H9 (cell line): ENCODE results near the gene PRKCA. TPM values are rescaled to one million over a fixed set of nuclear protein-coding genes. Genes with fewer than 3 reads are reported as not detected.

Experiments
- DNase-seq: peaks from one replicate; pipeline ENCODE4 v3.0.0-alpha.2; 2017
- H2AFZ ChIP-seq: one replicate; pipeline ENCODE4 v1.6.1; 2013; ENCODE audit warnings: mild to moderate bottlenecking, low read length, control low read depth, moderate library complexity
- H2AK5ac ChIP-seq: 2 replicates; pipeline ENCODE4 v1.6.1; 2013; ENCODE audit warnings: low read length, control low read depth, mixed read lengths; ENCODE audit not compliant: insufficient read length
- H2BK120ac ChIP-seq: one replicate; pipeline ENCODE4 v1.6.1; 2013; ENCODE audit warnings: low read depth, mild to moderate bottlenecking, low read length, control low read depth, inconsistent platforms; ENCODE audit not compliant: poor library complexity, severe bottlenecking
- H2BK12ac ChIP-seq: 2 replicates; pipeline ENCODE4 v1.6.1; 2013; ENCODE audit warnings: low read length, control low read depth, mixed read lengths, low read depth; ENCODE audit not compliant: insufficient read length
- H2BK15ac ChIP-seq: 2 replicates; pipeline ENCODE4 v1.6.1; 2013; ENCODE audit warnings: low read depth, low read length, control low read depth
- H2BK20ac ChIP-seq: one replicate; pipeline ENCODE4 v1.6.1; 2013; ENCODE audit warnings: low read depth, mild to moderate bottlenecking, low read length, control low read depth, inconsistent platforms; ENCODE audit not compliant: poor library complexity, severe bottlenecking
- H2BK5ac ChIP-seq: 2 replicates; pipeline ENCODE4 v1.6.1; 2013; ENCODE audit warnings: low read length, control low read depth, mixed read lengths; ENCODE audit not compliant: insufficient read length
- H3K14ac ChIP-seq: 2 replicates; pipeline ENCODE4 v1.6.1; 2013; ENCODE audit warnings: low read length, control low read depth; ENCODE audit not compliant: insufficient read depth
- H3K18ac ChIP-seq: 2 replicates; pipeline ENCODE4 v1.6.1; 2013; ENCODE audit warnings: low read depth, mild to moderate bottlenecking, mixed read lengths, low read length, control low read depth; ENCODE audit not compliant: insufficient read length
- H3K23ac ChIP-seq: 2 replicates; pipeline ENCODE4 v1.6.1; 2013; ENCODE audit warnings: low read length, control low read depth, mixed read lengths, low read depth; ENCODE audit not compliant: insufficient read length
- H3K23me2 ChIP-seq: 2 replicates; pipeline ENCODE4 v1.6.1; 2013; ENCODE audit warnings: low read depth, mild to moderate bottlenecking, mixed read lengths, low read length, control low read depth; ENCODE audit not compliant: insufficient read length, poor library complexity, severe bottlenecking
- H3K27ac ChIP-seq: 2 replicates; pipeline ENCODE4 v1.5.1; 2013; ENCODE audit warnings: low read length, control low read depth, mixed read lengths, low read depth; ENCODE audit not compliant: insufficient read length
- H3K27me3 ChIP-seq: 2 replicates; pipeline ENCODE4 v1.6.1; 2013; ENCODE audit warnings: low read length, control low read depth, inconsistent platforms; ENCODE audit not compliant: insufficient read depth
- H3K4ac ChIP-seq: 2 replicates; pipeline ENCODE4 v1.6.1; 2013; ENCODE audit warnings: low read depth, mild to moderate bottlenecking, control low read depth, inconsistent platforms, low read length, moderate library complexity
- H3K4me1 ChIP-seq: 2 replicates; pipeline ENCODE4 v1.6.1; 2013; ENCODE audit warnings: low read length, control low read depth, inconsistent platforms; ENCODE audit not compliant: insufficient read depth
- H3K4me2 ChIP-seq: 2 replicates; pipeline ENCODE4 v1.6.1; 2013; ENCODE audit warnings: low read length, control low read depth, mixed read lengths; ENCODE audit not compliant: insufficient read length, insufficient read depth
- H3K56ac ChIP-seq: 2 replicates; pipeline ENCODE4 v1.6.1; 2013; ENCODE audit warnings: low read depth, mild to moderate bottlenecking, mixed read lengths, low read length, control low read depth; ENCODE audit not compliant: insufficient read length
- H3K79me1 ChIP-seq: 2 replicates; pipeline ENCODE4 v1.6.1; 2013; ENCODE audit warnings: low read depth, mild to moderate bottlenecking, moderate library complexity, low read length, control low read depth, inconsistent platforms; ENCODE audit not compliant: insufficient read depth, poor library complexity, severe bottlenecking
- H3K79me2 ChIP-seq: 2 replicates; pipeline ENCODE4 v1.6.1; 2013; ENCODE audit warnings: low read length, control low read depth, inconsistent platforms; ENCODE audit not compliant: insufficient read depth
- H3K9ac ChIP-seq: 2 replicates; pipeline ENCODE4 v1.6.1; 2013; ENCODE audit warnings: low read length, control low read depth, mixed read lengths; ENCODE audit not compliant: insufficient read length; ENCODE audit errors: extremely low read depth
- H3K9me3 ChIP-seq: one replicate; pipeline ENCODE4 v1.6.1; 2013; ENCODE audit warnings: low read depth, low read length, inconsistent platforms; ENCODE audit not compliant: control insufficient read depth
- H3T11ph ChIP-seq: one replicate; pipeline ENCODE4 v1.6.1; 2013; ENCODE audit warnings: mild to moderate bottlenecking, low read length, control low read depth, inconsistent platforms
- H4K20me1 ChIP-seq: one replicate; pipeline ENCODE4 v1.6.1; 2013; ENCODE audit not compliant: control insufficient read depth, insufficient read length, insufficient read depth
- H4K5ac ChIP-seq: 2 replicates; pipeline ENCODE4 v1.6.1; 2013; ENCODE audit warnings: low read depth, mild to moderate bottlenecking, mixed read lengths, low read length, control low read depth; ENCODE audit not compliant: insufficient read length
- H4K8ac ChIP-seq: replicated peaks from 2 replicates; pipeline ENCODE4 v1.6.1; 2013; ENCODE audit warnings: low read length, control low read depth, mixed read lengths, low read depth; ENCODE audit not compliant: insufficient read length
- H4K91ac ChIP-seq: 2 replicates; pipeline ENCODE4 v1.6.1; 2013; ENCODE audit warnings: low read depth, mild to moderate bottlenecking, moderate library complexity, mixed read lengths, low read length, control low read depth; ENCODE audit not compliant: insufficient read length
- H3K27ac Mint-ChIP-seq, 3 experiments: 2 replicates in 2 of 3; 3 replicates in 1 of 3; pipeline ENCODE4 v1.8.0; 2020 to 2021; ENCODE audit warnings: mixed read lengths in 3 of 3, mild to moderate bottlenecking in 1 of 3, moderate library complexity in 1 of 3
- H3K27me3 Mint-ChIP-seq: 2 replicates; pipeline ENCODE4 v1.8.0; 2021; ENCODE audit warnings: low read depth, mild to moderate bottlenecking, moderate library complexity, mixed read lengths
- H3K36me3 Mint-ChIP-seq, 3 experiments: 2 replicates in 2 of 3; 3 replicates in 1 of 3; pipeline ENCODE4 v1.8.0; 2020 to 2021; ENCODE audit warnings: low read depth in 3 of 3, mixed read lengths in 3 of 3; ENCODE audit not compliant: insufficient read depth in 1 of 3
- H3K4me1 Mint-ChIP-seq, 2 experiments: 2 replicates each; pipeline ENCODE4 v1.8.0; 2020; ENCODE audit warnings: mixed read lengths in 2 of 2
- H3K4me3 Mint-ChIP-seq, 2 experiments: 2 replicates in 1 of 2; 3 replicates in 1 of 2; pipeline ENCODE4 v1.8.0; 2020 to 2021; ENCODE audit warnings: mild to moderate bottlenecking in 2 of 2, mixed read lengths in 2 of 2, moderate library complexity in 1 of 2
- H3K9me3 Mint-ChIP-seq, 2 experiments: 2 replicates in 1 of 2; 3 replicates in 1 of 2; pipeline ENCODE4 v1.8.0; 2020; ENCODE audit warnings: mild to moderate bottlenecking in 2 of 2, mixed read lengths in 2 of 2, moderate library complexity in 1 of 2
- CTCF ChIP-seq: fragments of 200-600 bp; sonication (generic); conservative IDR thresholded peaks from 3 replicates; pipeline ENCODE4 v1.8.0; 2021; ENCODE audit warnings: antibody characterized with exemption, mild to moderate bottlenecking
- WGBS: extraction: QIAGEN DNeasy Blood & Tissue Kit; methylation state at CpG from one replicate; pipeline ENCODE4 v1.1.7; 2013; ENCODE audit warnings: missing lambda C conversion rate, low lambda C conversion rate, mixed read lengths; ENCODE audit not compliant: insufficient read length; ENCODE audit errors: extremely low coverage; 5-methylcytosine and 5-hydroxymethylcytosine counted together
- total RNA-seq: library from RNA; stranded (reverse); gene quantifications from 2 replicates; pipeline ENCODE4 v1.2.1, GENCODE V29; 2021

The PRKCA gene
- total RNA-seq, 1 experiment from 2014 or later = 10.5 TPM

- H3K23ac ChIP-seq = no peak overlapping the region
- no peak overlapping the region for H3K4me2 ChIP-seq
- H2BK15ac ChIP-seq = no peak overlapping the region
- H3K79me1 ChIP-seq = no peaks in the 10 kb centered on the region
- DNase-seq = no peak
- no peak overlapping the region for H2AFZ ChIP-seq
- no peak for TF ChIP-seq CTCF
- no peak overlapping the region for H3K56ac ChIP-seq
- H4K5ac ChIP-seq = no peak overlapping the region
- H3K9me3 ChIP-seq = no peaks in the 10 kb centered on the region
- WGBS = no CpG with 5 or more reads among the region's 4 CpGs
- no peaks in the 10 kb centered on the region; a peak in 1 of 5 replicates for H3K9me3 Mint-ChIP-seq
- no peak overlapping the region for H2BK12ac ChIP-seq
- H4K91ac ChIP-seq = no peak overlapping the region
- no peak overlapping the region for H4K8ac ChIP-seq
- H2BK5ac ChIP-seq = no peak overlapping the region
- no peak overlapping the region for H2BK20ac ChIP-seq
- H3K36me3 Mint-ChIP-seq = no peaks in the 10 kb centered on the region
- peaks cover 59 to 69% of the 10 kb centered on the region in 2 experiments for H3K4me1 Mint-ChIP-seq
- peaks cover 20% of the 10 kb centered on the region for H3K4me1 ChIP-seq
- H3K14ac ChIP-seq = no peak overlapping the region
- no peak overlapping the region for H3K27ac Mint-ChIP-seq
- no peak overlapping the region for H3K4me3 Mint-ChIP-seq
- H3K18ac ChIP-seq = no peak overlapping the region
- H4K20me1 ChIP-seq = no peaks in the 10 kb centered on the region
- no peak overlapping the region for H3K27ac ChIP-seq
- no peaks in the 10 kb centered on the region for H3K27me3 ChIP-seq
- H3T11ph ChIP-seq = no peak overlapping the region
- H3K23me2 ChIP-seq = no peaks in the 10 kb centered on the region
- no peak overlapping the region for H2AK5ac ChIP-seq
- no peak overlapping the region for H3K9ac ChIP-seq
- H3K4ac ChIP-seq = no peak overlapping the region
- H3K79me2 ChIP-seq = no peaks in the 10 kb centered on the region
- H2BK120ac ChIP-seq = no peak overlapping the region
- H3K27me3 Mint-ChIP-seq = no peaks in the 10 kb centered on the region
These were observed 169.7 kb downstream of the PRKCA start for GRCh38 chr17:66472123-66472522.
